HepG2 (cell line): ENCODE data around the gene RNH1. TPM values are rescaled to one million over a fixed set of nuclear protein-coding genes. Genes with fewer than 3 reads are reported as not detected.

ENCODE experiments used
- CBX2 ChIP-seq, 2 experiments: fragments of 200-600 bp in 1 of 2; sonication (generic); formaldehyde crosslinking in 1 of 2; IDR thresholded peaks; 2 replicates each; pipeline versions ENCODE4 v1.7.0 to v1.8.1; 2018 to 2022; ENCODE audit warnings: low read depth in 2 of 2, low read length in 1 of 2, mild to moderate bottlenecking in 1 of 2, missing genetic modification reagents in 1 of 2
- ELF3 ChIP-seq: IDR thresholded peaks from 2 replicates; pipeline ENCODE4 v1.6.1; 2016; ENCODE audit warnings: missing genetic modification reagents, missing compliant biosample characterization
- HMG20A ChIP-seq: IDR thresholded peaks from 2 replicates; pipeline ENCODE4 v1.6.1; 2016; ENCODE audit warnings: borderline replicate concordance
- HNF4G ChIP-seq, 2 experiments: sonication (generic) in 1 of 2; formaldehyde crosslinking in 1 of 2; IDR thresholded peaks; 2 replicates each; pipeline versions ENCODE4 v1.4.0 to v1.6.1; 2011 to 2020; ENCODE audit warnings: borderline replicate concordance in 2 of 2, low read depth in 2 of 2, mild to moderate bottlenecking in 2 of 2, low read length in 1 of 2, missing genetic modification reagents in 1 of 2, moderate library complexity in 1 of 2
- JDP2 ChIP-seq: sonication (generic); formaldehyde crosslinking; IDR thresholded peaks from 2 replicates; pipeline ENCODE4 v1.8.1; 2022; ENCODE audit warnings: missing genetic modification reagents, borderline replicate concordance
- KMT2A ChIP-seq: sonication (generic); formaldehyde crosslinking; IDR thresholded peaks from 2 replicates; pipeline ENCODE4 v1.4.0; 2020; ENCODE audit warnings: missing genetic modification reagents
- MNT ChIP-seq: fragments of 450-650 bp; IDR thresholded peaks from 2 replicates; pipeline ENCODE4 v1.6.1; 2016
- PBX3 ChIP-seq: sonication (generic); formaldehyde crosslinking; IDR thresholded peaks from 2 replicates; pipeline ENCODE4 v1.8.1; 2023; ENCODE audit warnings: missing genetic modification reagents, inconsistent platforms, borderline replicate concordance
- PRDM10 ChIP-seq: sonication (generic); formaldehyde crosslinking; IDR thresholded peaks from 2 replicates; pipeline ENCODE4 v1.4.0; 2020; ENCODE audit warnings: low read depth, missing genetic modification reagents
- PREB ChIP-seq: sonication (generic); formaldehyde crosslinking; IDR thresholded peaks from 2 replicates; pipeline ENCODE4 v1.4.0; 2020; ENCODE audit warnings: missing genetic modification reagents
- RBM39 ChIP-seq: fragments of 200-400 bp; formaldehyde crosslinking; IDR thresholded peaks from one replicate; pipeline ENCODE4 v1.6.1; 2018; ENCODE audit warnings: antibody characterized with exemption, mild to moderate bottlenecking, low read depth, low read length; ENCODE audit not compliant: poor library complexity, severe bottlenecking
- TFDP2 ChIP-seq: sonication (generic); formaldehyde crosslinking; IDR thresholded peaks from 2 replicates; pipeline ENCODE4 v1.4.0; 2020; ENCODE audit warnings: missing genetic modification reagents
- ZBTB33 ChIP-seq: sonication (generic); formaldehyde crosslinking; IDR thresholded peaks from 2 replicates; pipeline ENCODE4 v1.4.0; 2020; ENCODE audit warnings: missing genetic modification reagents
- ZMYM4 ChIP-seq: sonication (generic); formaldehyde crosslinking; IDR thresholded peaks from 2 replicates; pipeline ENCODE4 v1.8.1; 2023; ENCODE audit warnings: mild to moderate bottlenecking, missing genetic modification reagents
- ZNF317 ChIP-seq: sonication (generic); formaldehyde crosslinking; IDR thresholded peaks from 2 replicates; pipeline ENCODE4 v1.5.0; 2020; ENCODE audit warnings: mild to moderate bottlenecking, missing genetic modification reagents
- ZNF777 ChIP-seq: sonication (generic); formaldehyde crosslinking; IDR thresholded peaks from 2 replicates; pipeline ENCODE4 v1.4.0; 2020; ENCODE audit warnings: missing genetic modification reagents
- polyA plus RNA-seq, 8 experiments: library from polyadenylated mRNA; depleted of rRNA in 3 of 8; stranded (reverse) in 7 of 8; unstranded in 1 of 8; fragments of >200 nt; fragmentation: Illumina TruSeq in 4 of 8; extraction: Trizol in 4 of 8; gene quantifications; 2 replicates each; pipeline versions ENCODE4 v1.2.1 to v1.2.3, GENCODE V29; 2011 to 2016; ENCODE audit warnings: low read depth in 4 of 8, missing spikeins in 1 of 8, mixed read lengths in 1 of 8; ENCODE audit not compliant: insufficient read depth in 1 of 8
- total RNA-seq, 5 experiments: library from RNA; depleted of rRNA; stranded (reverse); fragments of >200 nt; fragmentation: Illumina TruSeq; extraction: Trizol; gene quantifications; 2 replicates each; pipeline ENCODE4 v1.2.3, GENCODE V29; 2016; ENCODE audit warnings: low read depth in 1 of 5

RNH1 gene
- total and polyA plus RNA-seq, 2 of the 13 experiments (the other 11 are each of a cell fraction or from before 2014, with no cell fraction given): 36.0 to 74.1 TPM

- TF ChIP-seq ZMYM4 (CRISPR knock-in tag): peak; percentile 75; the same call in 1 of the 2 replicates
- 0 out of 2 replicates have a peak, but pooled peaks have one; percentile 3 for TF ChIP-seq PRDM10 (CRISPR knock-in tag)
- TF ChIP-seq HMG20A: no peak
- TF ChIP-seq ELF3 (CRISPR knock-in tag): peak; percentile 14; the same call in 1 of the 2 replicates
- TF ChIP-seq MNT: peak; percentile 58
- TF ChIP-seq CBX2 (IDR thresholded peaks at IDR 0.05; ENCODE audit: low read depth, low read length): no peak
- no peak for TF ChIP-seq CBX2 (CRISPR knock-in tag; IDR thresholded peaks at IDR 0.05; ENCODE audit: low read depth)
- no peak for TF ChIP-seq HNF4G (IDR thresholded peaks at IDR 0.05; ENCODE audit: borderline replicate concordance, low read depth, low read length)
- TF ChIP-seq HNF4G (CRISPR knock-in tag; IDR thresholded peaks at IDR 0.05; ENCODE audit: borderline replicate concordance, low read depth): peak; percentile 57; the same call in 1 of the 2 replicates
- peak; percentile 91 for TF ChIP-seq RBM39
- no peak for TF ChIP-seq ZBTB33
- TF ChIP-seq ZNF317 (CRISPR knock-in tag): peak; percentile 75; the same call in 1 of the 2 replicates
- no peak for TF ChIP-seq JDP2 (CRISPR knock-in tag)
- peak; percentile 28; the same call in 1 of the 2 replicates for TF ChIP-seq PREB (CRISPR knock-in tag)
- peak; percentile 53; the same call in 1 of the 2 replicates for TF ChIP-seq TFDP2 (CRISPR knock-in tag)
- peak; percentile 33; the same call in 1 of the 2 replicates for TF ChIP-seq KMT2A (CRISPR knock-in tag)
- TF ChIP-seq ZNF777 (CRISPR knock-in tag): peak; percentile 56
- no peak for TF ChIP-seq PBX3 (CRISPR knock-in tag)
These were observed 626 bp downstream of the RNH1 start (continued) for GRCh38 chr11:506238-506994.
